SK-N-SH treated with all-trans-retinoic acid at 6 μM for 48 hours (cell line): ENCODE measurements around the gene ETS1.

Source experiments
- CSDC2 ChIP-seq: fragments of 250-450 bp; sonication (Bioruptor Pico); IDR thresholded peaks from 2 replicates; pipeline ENCODE4 v1.5.0; 2020; ENCODE audit warnings: mild to moderate bottlenecking, moderate library complexity
- PPARA ChIP-seq: fragments of 250-450 bp; sonication (Bioruptor Pico); IDR thresholded peaks from 2 replicates; pipeline ENCODE4 v1.5.0; 2020; ENCODE audit warnings: mild to moderate bottlenecking, borderline replicate concordance
- TOX ChIP-seq: fragments of 250-450 bp; sonication (Bioruptor Pico); IDR thresholded peaks from 2 replicates; pipeline ENCODE4 v1.8.0; 2021; ENCODE audit warnings: mild to moderate bottlenecking, moderate library complexity, borderline replicate concordance
- ZFP3 ChIP-seq: fragments of 250-450 bp; sonication (Bioruptor Pico); IDR thresholded peaks from 2 replicates; pipeline ENCODE4 v1.5.0; 2020; ENCODE audit warnings: mild to moderate bottlenecking, moderate library complexity
- TF ChIP-seq, protein P1 (sequence below): fragments of 250-450 bp; sonication (Bioruptor Pico); IDR thresholded peaks from 2 replicates; pipeline ENCODE4 v1.8.0; 2020; ENCODE audit warnings: mild to moderate bottlenecking, moderate library complexity, borderline replicate concordance
- TF ChIP-seq, protein P2 (sequence below): fragments of 250-450 bp; sonication (Bioruptor Pico); IDR thresholded peaks from 2 replicates; pipeline ENCODE4 v1.5.1; 2020; ENCODE audit warnings: low read depth, mild to moderate bottlenecking, moderate library complexity

DNA sequence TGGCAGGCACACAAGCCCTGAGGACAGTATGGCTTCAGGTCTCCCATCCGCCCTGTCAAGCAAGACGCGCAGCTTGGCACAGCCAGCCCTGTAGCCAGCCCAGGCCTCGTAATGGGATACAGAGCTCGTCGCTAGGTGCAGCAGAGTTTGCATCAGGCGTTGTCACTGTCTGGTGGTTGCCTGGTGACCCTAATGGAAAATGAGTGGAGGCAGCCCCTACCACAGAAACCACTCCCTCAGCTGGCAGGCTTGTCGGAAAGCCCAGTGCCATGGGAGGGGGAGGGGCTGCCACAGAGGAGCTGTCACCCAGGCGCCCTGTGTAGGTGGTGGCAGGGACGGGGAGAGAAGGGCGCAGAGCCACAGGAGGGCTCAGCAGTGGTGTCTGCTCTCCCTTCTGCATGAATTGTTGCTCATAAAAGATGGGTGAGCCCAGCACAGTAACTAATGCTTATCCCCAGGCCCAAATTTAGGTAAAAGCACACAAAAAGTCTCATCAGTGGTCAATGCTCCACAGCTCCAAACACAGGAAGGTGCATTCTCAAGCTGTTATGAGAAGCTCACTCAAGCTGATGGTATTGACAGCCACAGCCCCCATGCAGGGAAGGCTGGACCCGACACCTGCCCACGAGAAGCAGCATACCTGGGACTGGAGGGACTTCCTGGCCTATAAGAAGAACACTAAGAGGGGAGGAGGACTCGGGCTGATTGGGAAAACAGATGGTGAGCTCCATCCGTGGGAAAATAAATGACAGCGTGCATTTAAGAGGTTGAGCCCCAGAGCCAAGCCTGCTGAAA is 164.6 kb downstream of the ETS1 start:
- TF ChIP-seq, protein P1, sequence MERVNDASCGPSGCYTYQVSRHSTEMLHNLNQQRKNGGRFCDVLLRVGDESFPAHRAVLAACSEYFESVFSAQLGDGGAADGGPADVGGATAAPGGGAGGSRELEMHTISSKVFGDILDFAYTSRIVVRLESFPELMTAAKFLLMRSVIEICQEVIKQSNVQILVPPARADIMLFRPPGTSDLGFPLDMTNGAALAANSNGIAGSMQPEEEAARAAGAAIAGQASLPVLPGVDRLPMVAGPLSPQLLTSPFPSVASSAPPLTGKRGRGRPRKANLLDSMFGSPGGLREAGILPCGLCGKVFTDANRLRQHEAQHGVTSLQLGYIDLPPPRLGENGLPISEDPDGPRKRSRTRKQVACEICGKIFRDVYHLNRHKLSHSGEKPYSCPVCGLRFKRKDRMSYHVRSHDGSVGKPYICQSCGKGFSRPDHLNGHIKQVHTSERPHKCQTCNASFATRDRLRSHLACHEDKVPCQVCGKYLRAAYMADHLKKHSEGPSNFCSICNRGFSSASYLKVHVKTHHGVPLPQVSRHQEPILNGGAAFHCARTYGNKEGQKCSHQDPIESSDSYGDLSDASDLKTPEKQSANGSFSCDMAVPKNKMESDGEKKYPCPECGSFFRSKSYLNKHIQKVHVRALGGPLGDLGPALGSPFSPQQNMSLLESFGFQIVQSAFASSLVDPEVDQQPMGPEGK (CRISPR knock-in tag): no peak
- TF ChIP-seq ZFP3 (no peak), PPARA (no peak), TOX (CRISPR knock-in tag) (no peak), CSDC2 (CRISPR knock-in tag) (no peak)
- TF ChIP-seq, protein P2, sequence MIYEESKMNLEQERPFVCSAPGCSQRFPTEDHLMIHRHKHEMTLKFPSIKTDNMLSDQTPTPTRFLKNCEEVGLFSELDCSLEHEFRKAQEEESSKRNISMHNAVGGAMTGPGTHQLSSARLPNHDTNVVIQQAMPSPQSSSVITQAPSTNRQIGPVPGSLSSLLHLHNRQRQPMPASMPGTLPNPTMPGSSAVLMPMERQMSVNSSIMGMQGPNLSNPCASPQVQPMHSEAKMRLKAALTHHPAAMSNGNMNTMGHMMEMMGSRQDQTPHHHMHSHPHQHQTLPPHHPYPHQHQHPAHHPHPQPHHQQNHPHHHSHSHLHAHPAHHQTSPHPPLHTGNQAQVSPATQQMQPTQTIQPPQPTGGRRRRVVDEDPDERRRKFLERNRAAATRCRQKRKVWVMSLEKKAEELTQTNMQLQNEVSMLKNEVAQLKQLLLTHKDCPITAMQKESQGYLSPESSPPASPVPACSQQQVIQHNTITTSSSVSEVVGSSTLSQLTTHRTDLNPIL (CRISPR knock-in tag): no peak
